CD4-positive, alpha-beta T cell treated with Interleukin-17A for 4 hours (primary cell): ENCODE data around the gene LOXL3.
A peak's percentile ranks its signal among the peaks of the same experiment; 100 is the strongest.

Experiments
- DNase-seq: peaks from one replicate; pipeline ENCODE4 v3.0.0-alpha.2; 2020; ENCODE audit warnings: mixed read lengths

LOXL3 gene

DNA sequence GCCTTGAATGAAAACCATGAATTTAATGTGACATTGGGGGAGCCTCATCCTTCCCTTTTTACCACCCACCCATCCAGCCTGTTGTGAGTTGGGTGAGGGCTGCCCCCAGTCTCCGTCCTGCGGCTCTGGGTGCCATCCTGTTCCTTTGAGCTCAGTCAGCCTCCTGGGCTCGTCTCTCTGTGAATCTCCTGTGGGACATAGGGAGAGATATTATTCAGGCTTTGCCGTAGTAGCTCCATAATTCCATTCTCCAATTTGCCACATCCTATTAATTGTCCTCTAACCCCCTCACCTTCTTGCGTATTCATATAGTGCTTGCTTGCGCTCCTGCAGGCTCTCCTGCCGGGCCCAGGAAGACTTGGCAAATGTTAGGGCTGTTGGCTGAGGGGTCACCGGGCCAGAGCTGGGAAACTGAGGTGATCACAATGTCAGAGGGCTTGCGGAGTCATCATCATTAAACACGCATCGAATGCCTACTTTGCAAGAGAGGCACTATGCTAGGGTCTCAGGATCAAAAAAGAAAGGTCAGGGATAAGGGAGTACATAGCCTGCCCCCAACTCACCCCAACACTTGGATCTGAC is 27.0 kb downstream of the LOXL3 start:
- DNase-seq = no peak

DNA sequence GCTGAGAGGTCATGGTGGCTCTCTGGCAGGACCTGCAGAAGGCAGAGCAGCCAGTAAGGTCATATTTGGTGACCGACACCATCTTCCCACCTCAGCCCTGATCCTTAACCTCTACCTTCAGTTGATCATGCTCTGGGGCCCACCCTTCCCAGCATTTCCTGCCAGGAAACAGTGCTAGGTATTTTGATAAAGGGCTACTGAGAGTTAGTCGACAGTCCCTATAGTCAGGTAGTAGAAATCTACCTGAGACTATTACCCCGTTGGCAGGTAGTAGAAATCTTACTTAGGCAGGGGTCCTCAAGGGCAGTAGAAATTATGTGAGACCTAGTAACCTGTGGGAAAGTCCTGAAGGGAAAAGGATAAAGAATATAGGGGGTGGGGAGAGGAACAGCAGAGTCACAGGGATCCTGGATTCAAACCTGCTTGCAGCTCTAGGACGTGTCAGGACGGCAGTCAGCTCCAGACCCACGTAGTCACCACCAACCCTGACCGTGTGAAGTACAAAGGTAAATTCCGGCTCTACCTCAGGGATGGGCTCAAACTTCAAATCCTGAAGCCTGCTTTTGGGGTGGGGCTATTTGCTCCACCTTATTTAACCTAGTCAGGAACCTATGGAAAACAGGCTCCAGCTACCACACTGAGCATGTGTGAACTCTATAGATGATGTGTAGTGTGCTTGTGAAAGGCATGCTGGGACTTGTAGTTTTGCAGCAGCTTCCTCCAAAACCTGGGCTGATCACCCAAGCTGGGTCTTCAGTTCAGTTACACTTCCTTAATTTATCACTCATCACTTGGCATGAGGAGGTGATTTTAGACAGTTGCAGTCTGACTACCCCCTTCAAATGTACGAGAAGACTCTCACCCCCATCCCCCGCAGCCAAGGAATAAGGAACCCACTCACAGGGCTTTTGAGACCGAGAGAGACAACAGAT is 27.8 kb downstream of the LOXL3 start, which contains the start of gene DQX1:
Gene DQX1, minus strand, starts transcription at position 515 of the 932 bp plus-strand sequence. Its CDS starts 502 bp downstream, at position 13.
- peak; percentile 30 for DNase-seq

DNA sequence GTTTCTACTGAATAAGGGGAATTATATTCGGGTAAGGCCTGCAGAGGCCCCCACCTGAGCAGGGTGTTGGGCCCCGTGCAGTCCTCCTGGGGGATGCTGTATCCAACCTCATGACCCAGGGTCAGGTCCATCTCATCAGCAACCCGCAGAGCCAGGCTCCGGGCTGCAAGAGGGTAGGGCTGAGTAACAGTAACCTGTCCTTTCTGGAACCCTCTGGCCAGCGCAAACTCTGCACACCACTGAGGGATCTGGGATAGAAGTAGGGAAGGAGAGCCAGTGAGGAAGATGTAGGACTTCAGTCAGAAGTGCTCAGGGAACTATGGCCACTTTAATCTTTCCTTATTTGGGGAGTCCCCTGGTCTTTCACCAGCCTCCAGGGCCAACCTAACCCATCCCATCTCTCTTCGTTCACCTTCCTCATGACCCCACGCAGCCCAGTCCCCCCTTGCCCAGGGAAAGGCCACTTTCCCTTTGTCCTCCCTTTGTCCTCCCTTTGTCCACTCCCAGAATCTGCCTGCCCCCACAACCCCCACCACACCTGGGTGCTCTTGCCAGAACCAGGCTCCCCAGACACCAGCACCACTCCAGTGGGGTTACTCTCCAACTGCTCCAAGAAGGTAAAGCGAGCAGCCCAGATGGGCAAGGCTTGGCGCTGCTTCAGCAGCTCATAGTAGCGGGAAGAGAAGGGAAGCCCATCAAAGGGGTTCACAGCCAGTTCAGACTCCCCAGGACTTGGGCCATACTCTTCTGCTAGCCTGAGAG is 28.6 kb downstream of the LOXL3 start:
- no peak for DNase-seq

DNA sequence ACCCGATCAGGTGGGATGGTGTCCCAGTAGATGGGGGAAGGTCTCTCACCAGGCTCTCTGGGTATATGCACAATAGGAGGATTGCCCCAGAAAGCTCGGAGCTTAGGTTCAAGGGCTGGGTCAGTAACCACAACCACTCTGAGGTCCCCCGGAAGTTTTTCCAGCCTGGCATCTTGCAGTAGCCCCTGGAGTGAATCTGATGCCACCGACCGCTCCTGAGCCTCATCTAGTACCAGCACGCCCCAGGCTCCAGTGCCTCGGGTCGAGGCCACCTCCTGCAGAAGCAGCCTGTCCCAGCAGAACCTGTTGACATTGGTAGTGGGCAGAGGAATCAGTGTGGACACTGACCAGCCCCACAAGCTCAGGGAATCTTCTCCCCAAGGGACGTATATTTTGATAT is 29.7 kb downstream of the LOXL3 start:
- no peak for DNase-seq

GRCh38 chr2:74522516-74522915 is 31.2 kb downstream of the LOXL3 start:
- DNase-seq = no peak

- no peak for DNase-seq
These were observed 37.1 kb downstream of the LOXL3 start for GRCh38 chr2:74516650-74517049.

GRCh38 chr2:74515981-74516633 is 37.6 kb downstream of the LOXL3 start:
- peak; percentile 83 for DNase-seq

DNA sequence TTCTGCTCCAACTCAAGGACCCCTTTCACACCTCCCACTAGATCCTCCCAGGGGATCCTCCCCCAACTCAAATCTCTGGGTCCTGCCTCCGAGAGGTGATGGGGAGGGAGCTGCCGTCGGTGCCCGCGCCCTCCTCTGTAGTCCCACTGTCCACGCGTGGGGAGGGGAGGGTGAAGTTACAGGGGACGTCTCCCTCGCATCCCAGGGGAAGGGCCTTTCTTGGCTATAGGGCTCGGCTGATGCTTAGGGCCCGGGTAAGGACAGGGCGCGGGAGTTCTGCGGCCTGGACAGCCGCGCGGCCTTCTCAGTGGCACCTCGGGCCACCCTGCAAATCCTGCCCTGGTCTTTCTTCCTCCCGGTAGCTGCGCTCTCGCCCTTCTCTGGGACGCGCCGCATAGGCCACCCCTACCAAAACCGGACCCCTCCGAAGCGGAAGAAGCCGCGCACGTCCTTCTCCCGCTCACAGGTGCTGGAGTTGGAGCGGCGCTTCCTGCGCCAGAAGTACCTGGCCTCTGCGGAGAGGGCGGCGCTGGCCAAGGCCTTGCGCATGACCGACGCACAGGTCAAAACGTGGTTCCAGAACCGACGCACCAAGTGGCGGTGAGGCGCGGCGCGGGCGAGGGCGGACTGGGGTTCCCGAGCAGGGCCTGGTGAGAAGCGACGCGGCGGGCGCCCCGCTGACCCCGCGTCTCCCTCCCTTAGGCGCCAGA is 38.3 kb downstream of the LOXL3 start:
- DNase-seq = peak; percentile 27

DNA sequence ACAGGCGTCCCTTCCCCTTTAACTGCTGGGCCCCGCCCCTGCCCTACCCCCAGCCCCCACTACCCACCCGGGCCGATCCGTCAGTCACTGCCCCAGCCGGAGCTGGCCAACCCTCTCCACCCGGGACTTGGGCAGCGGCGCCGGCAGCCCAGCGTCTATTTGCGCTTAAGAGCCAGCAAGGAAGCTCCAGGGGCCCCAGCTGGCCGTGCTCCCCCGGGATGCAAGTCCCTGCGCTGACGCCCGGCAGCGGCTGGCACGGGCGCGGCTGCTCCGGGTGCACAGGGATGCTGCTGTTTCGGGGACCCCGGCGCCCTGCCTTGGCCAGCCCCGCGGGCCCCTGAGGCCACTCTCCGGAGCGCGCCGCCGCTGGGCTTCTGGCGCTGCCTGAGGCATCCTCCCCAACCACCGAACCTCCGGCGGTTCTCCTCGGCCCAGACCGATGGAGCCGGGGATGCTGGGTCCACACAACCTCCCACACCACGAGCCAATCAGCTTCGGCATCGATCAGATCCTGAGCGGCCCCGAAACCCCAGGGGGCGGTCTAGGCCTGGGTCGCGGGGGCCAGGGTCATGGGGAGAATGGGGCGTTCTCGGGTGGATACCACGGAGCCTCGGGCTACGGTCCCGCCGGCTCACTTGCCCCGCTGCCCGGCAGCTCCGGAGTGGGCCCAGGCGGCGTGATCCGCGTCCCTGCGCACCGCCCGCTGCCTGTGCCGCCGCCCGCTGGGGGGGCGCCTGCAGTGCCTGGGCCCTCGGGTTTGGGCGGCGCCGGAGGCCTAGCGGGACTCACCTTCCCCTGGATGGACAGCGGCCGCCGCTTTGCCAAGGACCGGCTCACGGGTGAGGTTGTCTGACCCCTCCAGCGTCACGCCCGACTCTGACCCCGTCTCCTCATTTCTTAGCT is 39.1 kb downstream of the LOXL3 start, which contains the start of gene TLX2:
Gene TLX2, plus strand, starts transcription at position 83 of the 903 bp plus-strand sequence. Its CDS starts 357 bp downstream, at position 440.
- no peak for DNase-seq

GRCh38 chr2:74513605-74514367 is 40.0 kb downstream of the LOXL3 start:
- peak; percentile 45 for DNase-seq

DNA sequence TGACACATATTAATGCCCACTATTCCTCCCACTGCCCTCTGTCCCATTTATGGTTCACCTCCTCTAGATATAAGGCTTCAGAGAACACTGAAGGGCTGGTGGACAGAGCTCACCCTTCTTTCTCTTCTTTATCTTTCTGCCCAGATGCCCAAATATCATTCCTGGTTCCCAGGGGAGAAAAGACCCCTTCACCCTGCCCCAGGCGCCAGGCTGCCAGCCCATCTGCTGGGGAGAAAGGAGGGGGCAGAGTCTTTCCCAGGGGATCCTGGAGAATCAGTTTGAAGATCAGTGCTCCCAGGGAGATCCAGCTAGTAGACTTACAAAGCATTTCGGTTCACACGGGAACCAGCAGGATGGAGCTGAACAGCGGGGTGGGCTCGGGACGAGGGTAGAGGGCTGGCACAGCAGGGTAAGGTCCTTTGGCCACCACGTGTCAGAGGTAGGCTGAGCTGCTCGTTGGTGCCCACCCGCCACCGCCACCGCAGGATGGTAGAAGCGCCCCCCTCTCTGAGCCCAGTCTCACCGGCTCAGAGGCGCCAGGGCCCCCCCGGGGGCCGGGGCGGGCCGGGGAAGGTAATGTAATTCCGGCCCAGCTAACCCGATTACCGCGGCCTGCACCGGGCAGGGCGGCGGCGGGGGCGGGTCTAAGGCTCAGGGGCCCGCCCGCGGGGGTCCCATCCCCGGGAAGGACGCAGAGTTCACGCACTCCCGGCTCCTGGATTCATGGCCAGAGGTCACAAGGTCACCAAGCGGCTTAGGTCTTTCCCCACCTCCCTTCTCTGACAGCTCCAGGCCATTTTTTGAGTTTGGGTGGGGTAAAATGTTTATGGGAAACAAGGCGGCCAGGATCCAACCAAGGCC is 40.8 kb downstream of the LOXL3 start:
- no peak for DNase-seq

- no peak for DNase-seq
These were observed 42.4 kb downstream of the LOXL3 start for GRCh38 chr2:74511104-74511989.

GRCh38 chr2:74510272-74510671 is 43.5 kb downstream of the LOXL3 start:
- DNase-seq = no peak

- DNase-seq = peak; percentile 32
These were observed 45.7 kb downstream of the LOXL3 start for GRCh38 chr2:74507926-74508520.

GRCh38 chr2:74507145-74507925 is 46.4 kb downstream of the LOXL3 start, which contains the start of gene PCGF1:
TSS of gene PCGF1 (minus strand) at chr2:74507695. CDS start at chr2:74507668, 27 bp downstream.
- peak; percentile 100 for DNase-seq

DNA sequence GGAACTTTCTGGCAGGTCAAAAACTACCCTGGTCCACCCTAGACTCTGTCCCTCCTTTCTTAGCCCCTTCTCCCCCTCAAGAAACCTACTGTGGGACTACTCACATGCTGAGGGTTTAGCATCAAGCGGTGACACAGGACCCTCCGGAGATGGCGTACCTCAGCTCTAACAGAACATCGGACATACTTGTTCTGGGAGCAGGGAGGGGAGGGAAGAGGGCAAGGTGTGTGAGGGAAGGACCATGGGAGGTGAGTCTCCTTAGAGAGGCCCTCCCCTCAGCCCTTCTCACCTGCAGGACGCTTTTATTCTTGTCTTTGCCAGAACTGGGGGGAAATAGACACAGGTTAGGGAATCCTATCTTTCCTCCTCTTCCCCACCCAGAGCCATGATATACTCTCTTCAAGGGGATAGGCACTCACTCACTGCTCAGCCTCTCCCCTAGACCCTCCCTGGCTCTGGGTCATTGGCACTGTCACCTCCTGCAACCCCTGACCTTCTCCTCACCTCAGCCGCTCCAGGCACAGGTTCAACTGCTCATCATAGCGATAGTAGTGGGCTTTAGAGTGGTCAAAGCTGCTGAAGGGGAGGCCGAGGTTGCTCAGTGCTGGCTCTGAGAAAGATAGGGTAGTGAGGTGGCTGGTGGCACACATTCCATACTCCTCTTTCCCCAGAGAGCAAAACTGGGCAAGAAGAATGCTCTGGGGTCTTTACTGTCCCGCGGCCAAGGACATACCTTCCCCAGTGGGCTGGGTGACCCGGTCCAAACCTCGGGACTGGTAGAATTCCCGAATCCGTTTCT is 48.1 kb downstream of the LOXL3 start:
- DNase-seq = no peak
